HG03103 (cell line): ENCODE data around the gene NRG4.
"Not testable (repeated sequence)": the region's sequence is repeated elsewhere in the genome, so short reads cannot be mapped to it uniquely, and the experiment has no call there.

ENCODE experiments used
- ATAC-seq: cut with Tn5 transposase; IDR thresholded peaks from one replicate; pipeline ENCODE4 v1.9.1; 2021; ENCODE audit warnings: low read depth; ENCODE audit not compliant: unreplicated experiment

NRG4 gene

DNA sequence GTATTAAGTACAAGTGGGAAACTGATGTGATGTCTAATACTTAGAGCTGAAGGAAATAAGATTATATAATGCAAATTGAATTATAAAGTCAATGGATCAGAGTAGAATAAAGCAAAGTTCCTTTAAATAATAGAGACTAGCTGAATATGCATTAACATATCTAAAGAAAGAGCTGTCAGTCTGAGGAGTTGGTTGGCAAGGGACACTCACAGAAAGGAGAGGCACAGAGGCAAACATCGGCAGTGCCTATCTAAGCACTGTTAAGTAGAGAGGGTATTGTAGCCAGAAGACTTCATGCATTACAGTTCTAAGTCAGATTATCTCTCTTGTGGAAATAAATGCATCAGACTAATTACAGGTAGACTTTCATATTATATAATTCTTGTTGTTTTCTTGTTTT lies 16.6 kb downstream of the NRG4 start:
- ATAC-seq: no peak

GRCh38 chr15:75994220-75994619 lies 18.0 kb downstream of the NRG4 start:
- ATAC-seq: no peak

- no peak for ATAC-seq
Observed at GRCh38 chr15:75992897-75993296, 19.3 kb downstream of the NRG4 start.

GRCh38 chr15:75989875-75990274 lies 22.3 kb downstream of the NRG4 start:
- ATAC-seq: no peak

DNA sequence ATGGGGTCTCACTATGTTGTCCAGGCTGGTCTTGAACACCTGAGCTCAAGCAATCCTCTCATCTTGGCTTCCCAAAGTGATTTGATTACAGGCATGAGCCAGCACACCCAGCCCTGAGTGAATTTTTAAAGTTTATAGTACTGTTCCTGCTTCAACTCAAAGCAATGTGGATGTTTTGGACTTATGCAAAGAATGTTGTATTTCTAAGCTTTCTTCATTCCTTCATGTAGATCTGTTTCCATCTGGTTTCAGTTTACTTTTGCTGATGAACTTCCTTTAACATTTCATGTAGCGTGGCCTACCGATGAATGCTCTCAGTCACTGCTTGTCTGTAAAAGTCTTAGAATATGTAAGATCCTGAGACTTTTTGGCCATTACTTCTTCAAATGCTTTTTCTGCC lies 23.2 kb downstream of the NRG4 start:
- ATAC-seq: no peak

- ATAC-seq: no peak
Observed at GRCh38 chr15:75985971-75986370, 26.3 kb downstream of the NRG4 start.

DNA sequence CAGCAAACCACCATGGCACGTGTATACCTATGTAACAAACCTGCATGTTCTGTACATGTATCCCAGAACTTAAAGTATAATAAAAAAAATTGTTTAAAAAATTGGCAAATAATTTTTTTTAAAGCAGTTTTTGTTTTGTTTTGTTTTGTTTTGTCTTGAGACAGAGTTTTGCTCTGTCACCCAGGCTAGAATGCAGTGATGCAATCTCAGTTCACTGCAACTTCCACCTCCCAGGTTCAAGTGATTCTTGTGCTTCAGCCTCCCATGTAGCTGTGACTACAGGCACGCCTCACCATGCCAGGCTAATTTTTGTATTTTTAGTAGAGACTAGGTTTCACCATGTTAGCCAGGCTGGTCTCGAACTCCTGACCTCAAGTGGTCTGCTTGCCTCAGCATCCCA lies 27.5 kb downstream of the NRG4 start:
- not testable (repeated sequence) for ATAC-seq

DNA sequence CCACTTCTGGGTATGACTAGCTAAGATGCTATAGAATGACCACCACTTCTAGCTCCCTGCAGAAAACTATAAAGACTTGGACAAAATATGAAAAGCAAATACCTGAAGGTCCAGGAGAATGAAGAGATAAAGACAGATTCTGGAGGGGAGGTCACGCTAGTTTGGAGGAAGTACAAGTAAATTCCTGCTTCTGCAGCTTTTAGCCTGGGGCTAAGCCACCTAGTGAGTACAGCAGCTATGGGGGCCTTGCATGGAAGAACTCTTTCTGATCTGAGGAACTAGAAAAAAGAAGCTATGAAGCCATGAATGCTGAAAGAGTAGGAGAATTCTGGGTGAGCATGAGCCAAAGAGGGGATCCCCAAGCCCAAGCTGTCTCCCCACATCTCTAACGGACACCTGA lies 29.8 kb downstream of the NRG4 start:
- no peak for ATAC-seq

DNA sequence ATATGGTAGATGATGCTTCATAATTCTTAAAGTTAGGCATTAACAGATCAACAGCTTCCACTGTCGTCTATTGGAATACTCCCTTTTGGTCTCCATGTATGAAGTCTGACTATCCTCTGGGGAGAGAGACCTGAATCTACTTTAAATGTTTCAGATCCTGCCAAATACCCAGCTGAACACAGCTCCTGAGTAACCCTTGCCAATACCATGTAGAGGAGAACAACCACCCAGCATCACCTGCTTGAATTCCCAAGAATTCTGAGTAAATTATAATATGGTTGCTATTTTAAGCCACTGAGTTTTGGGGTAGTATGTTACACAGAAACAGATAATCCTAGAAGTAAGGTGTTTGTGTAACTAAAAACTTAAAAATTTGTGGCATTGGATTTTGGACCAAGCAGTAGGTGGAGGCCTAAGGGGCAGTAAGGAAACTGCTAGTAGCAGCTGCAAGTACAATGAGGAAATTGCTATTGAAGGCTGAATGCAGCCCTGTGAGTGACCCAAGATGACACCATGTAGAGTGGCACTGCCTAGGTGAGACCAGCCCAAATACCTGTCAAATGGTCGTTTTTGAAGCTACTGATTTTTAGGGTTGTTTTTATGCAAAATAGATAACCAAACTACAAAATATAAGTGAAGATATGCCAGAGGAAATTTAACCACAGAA lies 30.9 kb downstream of the NRG4 start:
- no peak for ATAC-seq

- ATAC-seq: not testable (repeated sequence)
Observed at GRCh38 chr15:75976766-75977165, 35.5 kb downstream of the NRG4 start.

- ATAC-seq: no peak
Observed at GRCh38 chr15:75966073-75966472, 46.2 kb downstream of the NRG4 start.

DNA sequence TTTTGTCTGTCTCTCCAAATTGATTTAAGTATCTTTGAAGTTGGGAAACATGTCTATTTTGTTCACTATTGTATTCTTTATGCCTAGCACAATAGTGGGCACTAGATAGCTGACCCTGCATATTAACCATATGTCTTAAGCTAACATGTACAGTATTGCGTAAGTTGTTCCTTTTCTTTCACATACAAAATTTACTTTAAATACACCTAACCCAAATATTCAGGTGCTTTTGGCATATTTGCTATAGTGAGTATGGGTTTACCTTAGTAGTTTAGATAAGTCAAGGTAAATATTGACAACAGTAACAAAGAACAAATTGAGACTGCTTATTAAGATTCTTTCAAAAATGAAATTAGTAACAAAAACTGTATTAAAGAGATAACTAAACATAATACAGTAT lies 50.9 kb downstream of the NRG4 start:
- ATAC-seq: no peak

- no peak for ATAC-seq
Observed at GRCh38 chr15:75955720-75956119, 56.5 kb downstream of the NRG4 start.

GRCh38 chr15:75952525-75952924 lies 59.7 kb downstream of the NRG4 start:
- no peak for ATAC-seq

GRCh38 chr15:75948761-75949296 lies 63.4 kb downstream of the NRG4 start:
- no peak for ATAC-seq

DNA sequence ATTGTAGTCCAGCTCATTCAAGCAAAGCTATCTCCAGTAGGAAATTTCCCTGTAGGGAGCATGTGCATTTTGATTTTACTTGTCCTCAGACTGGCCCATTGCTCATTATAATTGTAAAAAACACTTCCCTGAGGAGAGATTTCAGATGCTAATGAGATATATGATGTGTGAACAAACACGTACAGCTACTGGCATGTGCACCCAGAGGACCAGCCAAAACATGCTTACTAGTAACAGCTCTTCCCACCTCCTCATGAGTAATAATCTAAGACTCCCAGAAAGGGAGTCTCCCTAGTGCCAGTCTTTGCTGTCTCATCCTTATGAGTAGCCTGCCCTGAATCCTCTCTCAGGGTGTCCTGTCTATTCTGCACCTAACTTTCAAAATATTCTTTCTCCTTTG lies 65.1 kb downstream of the NRG4 start:
- ATAC-seq: no peak

- no peak for ATAC-seq
Observed at GRCh38 chr15:75945953-75946352, 66.3 kb downstream of the NRG4 start.

DNA sequence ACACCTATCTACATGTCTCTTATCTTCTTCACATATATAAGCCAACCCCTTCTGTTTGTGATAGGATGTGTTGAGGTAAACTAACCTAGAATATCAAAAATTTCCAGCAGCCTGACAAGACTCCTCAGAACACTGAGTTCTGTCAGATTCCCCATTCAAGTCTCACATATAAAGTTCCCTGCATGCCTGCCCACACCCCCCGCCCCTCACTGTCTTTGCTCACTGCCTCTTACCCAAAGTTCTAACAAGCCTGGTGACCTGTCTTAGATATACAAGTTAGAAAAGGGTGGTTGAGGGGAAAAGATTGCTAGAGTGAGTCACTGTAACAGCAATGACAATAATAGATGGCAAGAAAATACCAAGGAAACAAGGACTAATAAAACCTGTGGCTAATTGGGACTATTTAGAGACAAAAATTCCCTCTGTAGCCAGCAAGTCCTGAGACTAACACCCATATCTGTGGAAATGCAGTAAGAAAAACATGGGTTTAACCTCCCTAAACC lies 68.5 kb downstream of the NRG4 start:
- no peak for ATAC-seq

GRCh38 chr15:75943246-75943645 lies 69.0 kb downstream of the NRG4 start:
- ATAC-seq: no peak

- ATAC-seq: no peak
Observed at GRCh38 chr15:75942464-75942863, 69.8 kb downstream of the NRG4 start.

DNA sequence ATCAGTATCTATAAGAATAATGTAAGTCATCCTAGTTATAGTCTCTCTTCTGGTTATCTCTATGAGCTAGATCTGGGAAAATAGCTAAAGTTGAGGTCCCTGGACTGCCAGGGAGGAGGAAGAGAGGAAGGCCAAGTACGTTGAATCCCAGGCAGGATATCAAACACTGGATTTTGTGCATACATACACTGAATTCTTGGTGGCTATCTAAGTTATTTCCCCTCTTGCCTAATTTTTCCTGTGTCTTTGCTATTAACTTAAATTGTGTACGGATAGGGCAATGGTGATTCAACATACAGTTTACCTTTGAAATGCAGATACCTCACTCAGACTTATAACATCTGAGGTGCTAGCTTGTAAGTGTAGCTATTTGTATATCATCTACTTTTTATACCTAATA lies 81.4 kb downstream of the NRG4 start:
- no peak for ATAC-seq

DNA sequence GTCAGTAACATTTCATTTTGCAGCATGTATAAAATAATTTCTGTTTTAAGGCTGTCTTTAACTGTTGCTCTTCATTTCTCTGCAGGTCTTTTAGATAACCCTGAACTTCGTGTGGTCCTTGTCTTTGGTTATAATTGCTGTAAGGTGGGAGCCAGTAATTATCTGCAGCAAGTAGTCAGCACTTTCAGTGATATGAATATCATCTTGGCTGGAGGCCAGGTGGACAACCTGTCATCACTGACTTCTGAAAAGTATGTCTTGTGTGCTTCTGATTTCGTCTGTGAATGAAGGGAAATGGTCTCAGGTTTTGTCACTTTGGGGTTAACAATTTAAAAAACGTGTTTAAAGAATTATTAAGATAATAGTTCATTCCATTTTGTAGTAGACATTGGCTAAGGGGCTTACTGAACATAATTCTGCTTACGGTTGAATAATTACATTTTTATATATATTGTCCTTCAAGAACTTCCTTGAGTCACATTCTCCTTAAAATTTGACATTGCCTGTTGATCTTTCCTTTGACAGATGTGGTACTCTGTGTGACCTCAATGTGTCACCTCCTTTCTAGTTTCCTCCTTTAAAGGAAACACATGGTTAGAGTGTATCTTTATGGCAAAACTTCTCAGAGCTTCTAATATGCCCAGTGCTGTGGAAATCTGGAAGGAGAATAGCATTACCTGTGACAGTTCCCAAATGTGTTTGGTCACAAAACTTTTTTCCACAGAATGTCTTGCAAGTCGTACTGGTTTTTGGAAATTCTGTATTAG lies 82.2 kb downstream of the NRG4 start:
- no peak for ATAC-seq
